Neural cell (in vitro differentiated cells): ENCODE results near the gene FIGNL2.

Experiments
- POLR2AphosphoS5 ChIP-seq: IDR thresholded peaks from 2 replicates; pipeline ENCODE4 v1.6.1; 2012
- RAD21 ChIP-seq: fragments of 450-650 bp; conservative IDR thresholded peaks from 2 replicates; pipeline ENCODE4 v1.6.1; 2014; ENCODE audit warnings: antibody characterized with exemption, mild to moderate bottlenecking, moderate library complexity

- TF ChIP-seq RAD21: no peak
- no peak for TF ChIP-seq POLR2AphosphoS5
Observed at GRCh38 chr12:51888316-51889215, 40.0 kb upstream of the FIGNL2 start.
